Stimulated activated memory B cell treated with anti-CD40 and anti-IgM and Interleukin-4, amounts not matched to agents 10 μg/mL and 1 μg/mL and 100 μg/mL, for 72 hours (primary cell): ENCODE data around the gene RSRC2.
"Not testable (repeated sequence)": the region's sequence is repeated elsewhere in the genome, so short reads cannot be mapped to it uniquely, and the experiment has no call there.

Experiments used
- ATAC-seq: fragments of 150-1000 bp; cut with Tn5 transposase; 2 replicates; pipeline ENCODE4 v1.10.0; 2021
- H3K27ac Mint-ChIP-seq: one replicate; pipeline ENCODE4 v1.8.0; 2022; ENCODE audit warnings: mild to moderate bottlenecking, mixed read lengths
- H3K27me3 Mint-ChIP-seq: one replicate; pipeline ENCODE4 v1.8.0; 2022; ENCODE audit warnings: mixed read lengths
- H3K36me3 Mint-ChIP-seq: one replicate; pipeline ENCODE4 v1.8.0; 2022; ENCODE audit warnings: mixed read lengths
- H3K4me1 Mint-ChIP-seq: one replicate; pipeline ENCODE4 v1.8.0; 2022; ENCODE audit warnings: mixed read lengths
- H3K4me3 Mint-ChIP-seq: one replicate; pipeline ENCODE4 v1.8.0; 2022; ENCODE audit warnings: mild to moderate bottlenecking, moderate library complexity, mixed read lengths
- H3K9me3 Mint-ChIP-seq: one replicate; pipeline ENCODE4 v1.8.0; 2022; ENCODE audit warnings: mixed read lengths

RSRC2 gene

DNA sequence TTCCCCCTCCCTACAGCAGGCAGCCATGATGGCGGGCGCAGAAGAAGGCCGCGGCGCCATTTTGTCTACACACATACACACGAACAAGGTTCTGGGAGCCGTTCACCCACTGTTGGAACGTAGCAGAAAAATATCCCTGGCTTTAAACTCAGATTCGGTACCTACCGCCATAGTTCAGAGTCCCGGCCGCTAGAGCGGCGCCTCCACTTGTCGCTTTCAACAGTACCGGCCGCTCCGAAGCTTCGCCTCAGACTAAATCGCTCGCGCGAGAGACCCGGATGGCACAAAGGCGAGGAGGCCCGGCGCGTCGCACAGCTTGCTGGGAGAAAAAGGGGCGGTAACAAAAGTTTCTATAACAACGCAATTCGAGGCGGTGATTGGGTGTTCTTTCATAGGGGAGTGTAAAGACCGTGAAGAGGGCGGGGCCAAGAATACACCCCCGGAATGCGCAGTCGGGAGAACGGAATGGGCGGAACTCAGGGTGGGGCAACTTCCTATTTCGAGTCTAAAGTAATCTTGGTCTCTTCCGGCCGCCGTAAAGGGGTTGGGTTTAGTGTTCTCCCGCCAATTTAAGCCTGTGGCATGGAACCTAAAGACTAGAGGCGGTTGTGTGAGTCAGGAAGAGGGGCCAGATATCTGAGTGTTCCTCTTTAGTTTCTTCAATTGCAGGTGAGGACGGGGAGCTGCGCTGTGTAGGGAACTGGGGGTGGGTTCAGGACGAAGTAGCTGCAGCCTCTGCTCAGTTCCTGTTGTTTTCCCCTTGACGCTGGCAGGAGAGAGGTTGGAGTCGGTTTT is at the start of gene RSRC2, which contains the start of gene KNTC1:
Gene RSRC2, minus strand, starts transcription at position 254 of the 795 bp plus-strand sequence. Its CDS starts 83 bp downstream, at position 171.
Gene KNTC1, plus strand, starts transcription at position 567 of the 795 bp plus-strand sequence. CDS start 2,815 bp downstream, outside the sequence.
- no peak within 1 kb of the TSS for H3K4me3 Mint-ChIP-seq
- H3K27me3 Mint-ChIP-seq, result no peaks in the 10 kb centered on the region
- peaks cover 18% of the 10 kb centered on the region for H3K36me3 Mint-ChIP-seq
- H3K27ac Mint-ChIP-seq, result no peak within 1 kb of the TSS
- H3K9me3 Mint-ChIP-seq, result no peaks in the 10 kb centered on the region
- peaks cover 42% of the 10 kb centered on the region for H3K4me1 Mint-ChIP-seq
- peak; percentile 97 for ATAC-seq

- peaks cover 53% of the 10 kb centered on the region for H3K36me3 Mint-ChIP-seq
- no peak for ATAC-seq
- no peaks in the 10 kb centered on the region for H3K9me3 Mint-ChIP-seq
- H3K27ac Mint-ChIP-seq, result no peak overlapping the region
- H3K4me1 Mint-ChIP-seq, result no peaks in the 10 kb centered on the region
- H3K4me3 Mint-ChIP-seq, result no peak overlapping the region
- H3K27me3 Mint-ChIP-seq, result no peaks in the 10 kb centered on the region
Observed at GRCh38 chr12:122571821-122572220, 45.1 kb upstream of the RSRC2 start.

DNA sequence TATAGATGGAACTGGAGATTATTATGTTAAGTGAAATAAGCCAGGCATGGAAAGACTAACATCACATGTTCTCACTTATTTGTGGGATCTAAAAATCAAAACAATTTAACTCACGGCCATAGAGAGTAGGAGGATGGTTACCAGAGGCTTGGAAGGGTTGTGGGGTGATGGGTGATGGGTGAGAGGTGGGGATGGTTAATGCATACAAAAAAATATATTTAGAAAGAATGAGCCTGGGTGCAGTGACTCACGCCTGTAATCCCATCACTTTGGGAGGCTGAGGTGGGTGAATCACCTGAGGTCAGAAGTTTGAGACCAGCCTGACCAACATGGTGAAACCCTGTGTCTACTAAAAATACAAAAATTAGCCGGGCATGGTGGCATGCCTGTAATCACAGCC is 43.3 kb upstream of the RSRC2 start:
- H3K27me3 Mint-ChIP-seq, H3K4me3 Mint-ChIP-seq, H3K27ac Mint-ChIP-seq, ATAC-seq, H3K4me1 Mint-ChIP-seq, H3K9me3 Mint-ChIP-seq: not testable (repeated sequence)
- H3K36me3 Mint-ChIP-seq, result peaks cover 42% of the 10 kb centered on the region

- Mint-ChIP-seq H3K27ac (no peak overlapping the region), H3K4me3 (no peak overlapping the region), H3K4me1 (no peaks in the 10 kb centered on the region), H3K36me3 (peaks cover 42% of the 10 kb centered on the region), H3K27me3 (no peaks in the 10 kb centered on the region), H3K9me3 (no peaks in the 10 kb centered on the region)
- no peak for ATAC-seq
Observed at GRCh38 chr12:122569288-122569687, 42.6 kb upstream of the RSRC2 start.

- H3K27ac Mint-ChIP-seq, ATAC-seq, H3K9me3 Mint-ChIP-seq, H3K4me1 Mint-ChIP-seq, H3K27me3 Mint-ChIP-seq, H3K4me3 Mint-ChIP-seq: not testable (repeated sequence)
- peaks cover 39% of the 10 kb centered on the region for H3K36me3 Mint-ChIP-seq
Observed at GRCh38 chr12:122566816-122567215, 40.1 kb upstream of the RSRC2 start.

DNA sequence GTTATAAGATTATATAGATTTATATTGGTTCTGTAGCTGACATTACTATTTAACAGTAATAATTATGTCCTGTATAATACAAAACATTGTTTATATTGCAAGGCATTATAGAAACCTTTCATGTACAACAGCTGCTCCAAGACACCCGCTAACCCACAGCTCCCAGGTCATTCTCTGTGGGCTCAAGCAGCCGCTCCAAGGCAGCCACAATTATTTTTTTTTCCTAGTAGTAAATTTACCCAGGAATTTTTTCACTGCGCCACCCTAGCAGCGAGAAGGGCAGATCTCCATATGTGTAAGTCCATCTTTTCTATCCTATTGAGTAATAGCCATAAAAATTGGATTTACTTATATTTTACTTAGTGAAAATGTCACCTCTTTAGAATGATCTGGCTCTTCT is 36.6 kb upstream of the RSRC2 start:
- no peak overlapping the region for H3K4me3 Mint-ChIP-seq
- H3K36me3 Mint-ChIP-seq, result peaks cover 20% of the 10 kb centered on the region
- no peak for ATAC-seq
- peaks cover 20% of the 10 kb centered on the region for H3K4me1 Mint-ChIP-seq
- no peak overlapping the region for H3K27ac Mint-ChIP-seq
- no peaks in the 10 kb centered on the region for H3K9me3 Mint-ChIP-seq
- H3K27me3 Mint-ChIP-seq, result no peaks in the 10 kb centered on the region

DNA sequence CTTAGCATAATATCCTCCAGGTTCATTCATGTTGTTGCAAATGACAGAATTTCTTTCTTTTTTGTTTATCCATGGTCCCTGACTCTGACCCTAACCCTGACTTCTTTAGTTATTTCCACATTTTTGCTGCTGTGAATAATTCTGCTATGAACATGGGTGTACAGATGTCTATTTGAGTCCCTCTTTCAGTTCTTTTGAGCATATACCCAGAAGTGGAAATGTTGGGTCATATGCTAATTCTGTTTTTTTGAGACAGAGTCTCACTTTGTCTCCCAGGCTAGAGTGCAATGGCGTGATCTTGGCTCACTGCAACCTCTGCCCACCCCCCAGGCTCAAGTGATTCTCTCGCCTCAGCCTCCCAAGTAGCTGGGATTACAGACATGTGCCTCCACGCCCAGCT is 33.4 kb upstream of the RSRC2 start:
- Mint-ChIP-seq H3K4me1 (peaks cover 26% of the 10 kb centered on the region), H3K4me3 (peak overlapping the region; percentile 12), H3K27me3 (no peaks in the 10 kb centered on the region), H3K27ac (peak overlapping the region; percentile 92), H3K9me3 (no peaks in the 10 kb centered on the region), H3K36me3 (peaks cover 20% of the 10 kb centered on the region)
- peak; percentile 71 for ATAC-seq

DNA sequence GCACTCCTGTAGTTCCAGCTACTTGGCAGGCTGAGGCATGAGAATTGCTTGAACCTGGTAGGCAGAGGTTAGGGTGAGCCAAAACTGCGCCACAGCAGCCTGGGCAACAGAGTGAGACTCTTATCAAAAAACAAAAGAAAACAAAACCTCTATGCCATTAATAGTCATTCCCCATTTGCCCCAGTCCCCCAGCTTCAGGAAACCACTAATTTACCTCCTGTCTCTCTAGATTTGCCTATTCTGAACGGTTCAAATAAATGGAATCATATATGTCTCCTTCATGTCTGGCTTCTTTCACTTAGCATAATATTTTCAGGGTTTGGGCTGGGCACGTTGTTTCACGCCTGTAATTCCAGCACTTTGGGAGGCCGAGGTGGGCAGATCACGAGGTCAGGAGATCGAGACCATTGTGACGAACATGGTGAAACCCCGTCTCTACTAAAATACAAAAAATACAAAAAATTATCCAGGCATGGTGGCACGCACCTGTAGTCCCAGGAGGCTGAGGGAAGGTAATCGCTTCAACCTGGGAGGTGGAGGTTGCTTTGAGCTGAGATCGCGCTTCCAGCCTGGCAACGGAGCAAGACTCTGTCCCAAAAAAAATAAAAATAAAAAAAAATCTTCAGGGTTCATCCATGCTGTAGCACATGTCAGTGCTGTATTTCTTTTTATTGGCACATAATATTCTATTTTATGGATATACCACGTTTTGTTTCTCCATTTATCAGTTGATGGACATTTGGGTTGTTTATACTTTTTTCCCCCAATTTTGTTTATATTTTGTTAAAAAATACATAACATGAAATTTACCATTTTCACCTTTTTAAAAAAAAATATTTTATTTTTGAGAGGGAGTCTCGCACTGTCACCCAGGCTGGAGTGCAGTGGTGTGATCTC is 32.3 kb upstream of the RSRC2 start:
- peak; percentile 80 for ATAC-seq
- Mint-ChIP-seq H3K4me3 (peak overlapping the region; percentile 61), H3K9me3 (no peaks in the 10 kb centered on the region), H3K4me1 (peaks cover 26% of the 10 kb centered on the region), H3K27ac (peak overlapping the region; percentile 92), H3K36me3 (peaks cover 28% of the 10 kb centered on the region), H3K27me3 (no peaks in the 10 kb centered on the region)

DNA sequence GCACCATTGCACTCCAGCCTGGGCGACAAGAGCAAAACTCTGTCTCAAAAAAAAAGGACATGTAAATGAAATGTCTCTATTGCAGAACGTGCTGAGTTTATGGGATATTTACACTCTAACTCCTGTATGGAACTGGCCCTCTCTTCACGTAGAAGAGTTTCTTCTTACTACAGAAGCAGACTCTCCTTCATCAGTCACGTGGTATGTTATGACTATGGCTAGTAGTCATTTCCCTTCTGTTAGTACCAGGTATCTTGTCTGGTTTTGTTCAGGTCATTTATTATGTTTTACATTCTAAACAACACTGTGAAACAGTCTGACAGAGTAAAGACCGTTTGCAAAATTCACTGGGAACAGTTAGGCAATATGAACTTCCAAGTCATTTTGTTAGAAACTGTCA is 20.6 kb upstream of the RSRC2 start:
- ATAC-seq, result no peak
- no peak overlapping the region for H3K4me3 Mint-ChIP-seq
- H3K27ac Mint-ChIP-seq, result no peak overlapping the region
- H3K36me3 Mint-ChIP-seq, result peaks cover 39% of the 10 kb centered on the region
- no peaks in the 10 kb centered on the region for H3K9me3 Mint-ChIP-seq
- peaks cover 24% of the 10 kb centered on the region for H3K4me1 Mint-ChIP-seq
- no peaks in the 10 kb centered on the region for H3K27me3 Mint-ChIP-seq

- Mint-ChIP-seq H3K4me1 (peaks cover 31% of the 10 kb centered on the region), H3K27ac (peak overlapping the region; percentile 38), H3K36me3 (peaks cover 41% of the 10 kb centered on the region), H3K9me3 (no peaks in the 10 kb centered on the region), H3K4me3 (no peak overlapping the region), H3K27me3 (no peaks in the 10 kb centered on the region)
- ATAC-seq, result peak; percentile 54
Observed at GRCh38 chr12:122545855-122546254, 19.1 kb upstream of the RSRC2 start.

DNA sequence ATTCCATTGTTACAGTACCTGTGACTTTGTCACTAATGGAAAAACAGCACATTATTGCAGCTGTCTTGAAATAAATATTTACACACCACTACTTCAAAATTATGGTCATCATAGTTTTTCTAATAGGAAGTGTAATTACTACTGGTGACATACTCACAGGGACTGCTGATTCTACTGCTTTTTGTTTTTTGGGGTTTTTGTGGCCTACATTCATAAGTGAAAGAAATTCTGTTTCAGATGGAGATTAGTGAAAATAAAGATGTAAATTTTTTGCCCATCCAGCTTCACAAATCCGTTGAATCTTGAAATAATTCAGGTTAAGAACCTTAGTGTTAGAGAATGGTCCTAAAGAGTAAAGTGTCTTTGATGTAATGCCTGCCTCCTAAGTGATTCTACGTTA is 17.8 kb upstream of the RSRC2 start:
- Mint-ChIP-seq H3K27ac (peak overlapping the region; percentile 38), H3K27me3 (no peaks in the 10 kb centered on the region), H3K4me3 (no peak overlapping the region), H3K4me1 (peaks cover 31% of the 10 kb centered on the region), H3K9me3 (no peaks in the 10 kb centered on the region), H3K36me3 (peaks cover 33% of the 10 kb centered on the region)
- ATAC-seq, result no peak

DNA sequence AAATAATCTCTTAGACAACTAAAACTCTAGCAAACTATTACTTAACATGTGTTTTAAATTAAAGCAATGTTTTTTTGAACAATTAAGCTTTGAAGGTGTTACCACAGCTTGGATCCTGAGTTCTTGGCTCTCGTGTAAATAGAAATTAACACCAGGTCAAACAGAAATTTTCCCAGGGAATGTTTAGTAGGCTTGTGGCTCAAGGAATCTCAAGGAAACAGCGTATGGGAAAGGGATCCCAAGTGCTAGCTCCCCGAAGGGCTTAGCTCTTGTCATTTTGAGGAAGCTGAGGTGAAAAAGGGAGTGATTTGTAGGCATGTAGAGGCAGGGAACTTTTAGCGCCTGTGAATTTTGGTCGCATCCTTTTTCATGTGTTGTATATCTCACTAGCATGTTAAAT is 11.8 kb upstream of the RSRC2 start:
- ATAC-seq, result no peak
- Mint-ChIP-seq H3K9me3 (no peaks in the 10 kb centered on the region), H3K36me3 (peaks cover 51% of the 10 kb centered on the region), H3K4me3 (no peak overlapping the region), H3K27me3 (no peaks in the 10 kb centered on the region), H3K27ac (no peak overlapping the region), H3K4me1 (peaks cover 12% of the 10 kb centered on the region)

GRCh38 chr12:122537021-122537420 is 10.3 kb upstream of the RSRC2 start:
- Mint-ChIP-seq H3K4me3 (no peak overlapping the region), H3K4me1 (peaks cover 12% of the 10 kb centered on the region), H3K9me3 (no peaks in the 10 kb centered on the region), H3K27me3 (no peaks in the 10 kb centered on the region), H3K27ac (no peak overlapping the region), H3K36me3 (peaks cover 46% of the 10 kb centered on the region)
- no peak for ATAC-seq

GRCh38 chr12:122533856-122534255 is 7.1 kb upstream of the RSRC2 start:
- H3K27ac Mint-ChIP-seq, result no peak overlapping the region
- H3K36me3 Mint-ChIP-seq, result peaks cover 33% of the 10 kb centered on the region
- ATAC-seq, result no peak
- no peaks in the 10 kb centered on the region for H3K9me3 Mint-ChIP-seq
- no peak overlapping the region for H3K4me3 Mint-ChIP-seq
- H3K4me1 Mint-ChIP-seq, result peaks cover 22% of the 10 kb centered on the region
- H3K27me3 Mint-ChIP-seq, result no peaks in the 10 kb centered on the region

GRCh38 chr12:122528992-122529391 is 2.3 kb upstream of the RSRC2 start:
- H3K9me3 Mint-ChIP-seq, result no peaks in the 10 kb centered on the region
- no peak for ATAC-seq

More at GRCh38 chr12:122528992-122529391, 2.3 kb upstream of the RSRC2 start:
- no peak overlapping the region for H3K27ac Mint-ChIP-seq
- H3K27me3 Mint-ChIP-seq, result no peaks in the 10 kb centered on the region
- H3K4me1 Mint-ChIP-seq, result peaks cover 31% of the 10 kb centered on the region
- peaks cover 20% of the 10 kb centered on the region for H3K36me3 Mint-ChIP-seq
- no peak overlapping the region for H3K4me3 Mint-ChIP-seq
